BJ (cell line): ENCODE results near the gene ALDH1A2. TPM values are rescaled to one million over a fixed set of nuclear protein-coding genes. Genes with fewer than 3 reads are reported as not detected.
"Not testable (repeated sequence)": the region's sequence is repeated elsewhere in the genome, so short reads cannot be mapped to it uniquely, and the experiment has no call there.

Experiments
- CTCF ChIA-PET: fragments of 350-600 bp; formaldehyde crosslinking; extraction: SDS; loops from one replicate; lab custom pipeline; 2021; ENCODE audit warnings: antibody characterized with exemption, inconsistent platforms; lab: Yijun Ruan, JAX
- POLR2A ChIA-PET: fragments of 300-600 bp; sonication (Branson Sonifier 250); formaldehyde crosslinking; extraction: SDS; loops from one replicate; lab custom pipeline; 2021; ENCODE audit warnings: antibody characterized with exemption; lab: Charles Lee
- DNase-seq: peaks from one replicate; pipeline ENCODE4 v3.0.0-alpha.2; 2011; ENCODE audit warnings: low read depth
- H3K27me3 ChIP-seq: 2 replicates; pipeline ENCODE4 v1.6.0; 2011; ENCODE audit warnings: low read length; ENCODE audit not compliant: control insufficient read depth, insufficient read depth
- H3K36me3 ChIP-seq: 2 replicates; pipeline ENCODE4 v1.5.1; 2011; ENCODE audit warnings: low read length; ENCODE audit not compliant: control insufficient read depth, insufficient read depth
- H3K4me3 ChIP-seq: 2 replicates; pipeline ENCODE4 v1.5.1; 2011; ENCODE audit warnings: low read depth, mild to moderate bottlenecking, control low read depth, low read length
- polyA minus RNA-seq: library from RNA; depleted of rRNA, polyadenylated mRNA; stranded (reverse); fragments of >200 nt; gene quantifications from 2 replicates; pipeline ENCODE4 v1.2.3, GENCODE V29; 2011; rRNA and poly(A)+ RNA removed
- polyA plus RNA-seq: library from polyadenylated mRNA; depleted of rRNA; stranded (reverse); fragments of >200 nt; gene quantifications from 2 replicates; pipeline ENCODE4 v1.2.3, GENCODE V29; 2011; rRNA removed
- TF ChIP-seq, protein P1 (sequence below): IDR thresholded peaks from 2 replicates; pipeline ENCODE4 v1.5.1; 2011; ENCODE audit warnings: low read depth, mild to moderate bottlenecking, control low read depth, inconsistent platforms, low read length, moderate library complexity; ENCODE audit not compliant: insufficient read depth

Gene ALDH1A2
- 0.29 and 0.50 TPM in 2 replicates for polyA plus RNA-seq
- not detected in 2 replicates for polyA minus RNA-seq

DNA sequence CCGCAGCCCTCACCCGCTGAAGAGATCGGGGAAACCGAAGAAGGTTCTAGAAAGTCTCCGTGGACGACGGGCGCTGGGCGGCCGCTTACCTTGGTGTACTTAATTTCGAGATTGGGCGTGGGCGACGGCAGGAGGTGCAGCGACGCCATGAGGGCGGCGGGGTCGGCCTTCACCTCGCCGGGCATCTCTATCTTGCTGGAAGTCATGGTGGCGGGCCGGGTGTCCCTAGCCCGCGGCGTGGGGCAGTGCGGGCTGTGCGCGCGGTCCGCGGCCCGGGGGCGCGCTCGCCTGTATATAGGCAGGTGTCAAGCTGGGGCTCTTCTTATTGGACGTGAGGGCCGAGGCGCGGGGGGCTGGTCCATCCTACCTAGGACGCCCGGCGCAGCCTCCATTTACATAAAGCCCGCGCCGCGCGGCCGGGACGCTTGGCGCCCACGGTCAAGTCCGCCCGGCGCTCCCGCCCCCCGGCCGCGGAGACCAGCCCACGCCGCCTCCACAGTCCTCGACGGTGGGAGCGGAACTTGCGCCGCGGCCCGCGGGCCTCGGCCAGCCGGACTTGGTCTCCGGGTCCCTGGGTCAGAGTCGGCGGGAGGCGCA is at the start of gene ALDH1A2:
Gene ALDH1A2, minus strand, starts transcription at position 267 of the 597 bp plus-strand sequence. Its CDS starts 61 bp downstream, at position 206.
- no peak for DNase-seq
- Histone ChIP-seq H3K27me3 (peaks cover 19% of the 10 kb centered on the region), H3K4me3 (peak within 1 kb of the TSS; percentile 33), H3K36me3 (no peaks in the 10 kb centered on the region)
- ChIA-PET POLR2A (no interaction called here), CTCF (interaction anchor here (0.6 to 8.7 kb wide), 25 partner anchors 10 to 764 kb away, joined by 3 to 221 read pairs (median 6); no protein-coding TSS in a partner anchor)
- TF ChIP-seq, protein P1, sequence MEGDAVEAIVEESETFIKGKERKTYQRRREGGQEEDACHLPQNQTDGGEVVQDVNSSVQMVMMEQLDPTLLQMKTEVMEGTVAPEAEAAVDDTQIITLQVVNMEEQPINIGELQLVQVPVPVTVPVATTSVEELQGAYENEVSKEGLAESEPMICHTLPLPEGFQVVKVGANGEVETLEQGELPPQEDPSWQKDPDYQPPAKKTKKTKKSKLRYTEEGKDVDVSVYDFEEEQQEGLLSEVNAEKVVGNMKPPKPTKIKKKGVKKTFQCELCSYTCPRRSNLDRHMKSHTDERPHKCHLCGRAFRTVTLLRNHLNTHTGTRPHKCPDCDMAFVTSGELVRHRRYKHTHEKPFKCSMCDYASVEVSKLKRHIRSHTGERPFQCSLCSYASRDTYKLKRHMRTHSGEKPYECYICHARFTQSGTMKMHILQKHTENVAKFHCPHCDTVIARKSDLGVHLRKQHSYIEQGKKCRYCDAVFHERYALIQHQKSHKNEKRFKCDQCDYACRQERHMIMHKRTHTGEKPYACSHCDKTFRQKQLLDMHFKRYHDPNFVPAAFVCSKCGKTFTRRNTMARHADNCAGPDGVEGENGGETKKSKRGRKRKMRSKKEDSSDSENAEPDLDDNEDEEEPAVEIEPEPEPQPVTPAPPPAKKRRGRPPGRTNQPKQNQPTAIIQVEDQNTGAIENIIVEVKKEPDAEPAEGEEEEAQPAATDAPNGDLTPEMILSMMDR, result no peak

GRCh38 chr15:58114812-58115211 is 49.3 kb upstream of the ALDH1A2 start:
- no peak for DNase-seq
- 0 out of 2 replicates have a peak, but pooled peaks cover 1% of the 10 kb centered on the region for H3K27me3 ChIP-seq
- H3K4me3 ChIP-seq, result no peak overlapping the region
- CTCF ChIA-PET, result interaction anchor here (1.4 kb wide), 1 partner anchor 67 kb away, joined by 6 read pairs; no protein-coding TSS in a partner anchor
- POLR2A ChIA-PET, result no interaction called here
- TF ChIP-seq, protein P1, result no peak
- no peaks in the 10 kb centered on the region for H3K36me3 ChIP-seq

- Histone ChIP-seq H3K27me3 (0 out of 2 replicates have a peak, but pooled peaks cover 1% of the 10 kb centered on the region), H3K36me3 (no peaks in the 10 kb centered on the region), H3K4me3 (no peak overlapping the region)
- TF ChIP-seq, protein P1, result no peak
- DNase-seq, result no peak
- CTCF ChIA-PET, result interaction anchor here (1.4 kb wide), 1 partner anchor 67 kb away, joined by 6 read pairs; no protein-coding TSS in a partner anchor
- POLR2A ChIA-PET, result no interaction called here
These were observed 48.9 kb upstream of the ALDH1A2 start for GRCh38 chr15:58114388-58114787.

- DNase-seq, POLR2A ChIA-PET, H3K27me3 ChIP-seq, H3K4me3 ChIP-seq, H3K36me3 ChIP-seq: not testable (repeated sequence)
- CTCF ChIA-PET, result interaction anchor here (1.2 kb wide), 1 partner anchor 69 kb away, joined by 5 read pairs; no protein-coding TSS in a partner anchor
These were observed 47.8 kb upstream of the ALDH1A2 start for GRCh38 chr15:58113358-58113757.

- TF ChIP-seq, protein P1, result no peak
- Histone ChIP-seq H3K27me3 (0 out of 2 replicates have a peak, but pooled peaks cover 1% of the 10 kb centered on the region), H3K4me3 (no peak overlapping the region), H3K36me3 (no peaks in the 10 kb centered on the region)
- ChIA-PET POLR2A (no interaction called here), CTCF (interaction anchor here (1.8 kb wide), 1 partner anchor 71 kb away, joined by 7 read pairs; no protein-coding TSS in a partner anchor)
- no peak for DNase-seq
These were observed 46.2 kb upstream of the ALDH1A2 start for GRCh38 chr15:58111718-58112104.
